Kidney epithelial cell (primary cell): ENCODE measurements around the gene TRAPPC2. TPM values are rescaled to one million over a fixed set of nuclear protein-coding genes. Genes with fewer than 3 reads are reported as not detected.

Experiments used
- DNase-seq: peaks from one replicate; pipeline ENCODE4 v3.0.0-alpha.2; 2010; ENCODE audit warnings: low read depth
- H3K27me3 ChIP-seq: 2 replicates; pipeline ENCODE4 v1.6.0; 2011; ENCODE audit warnings: low read length; ENCODE audit not compliant: control insufficient read depth, insufficient read depth
- H3K36me3 ChIP-seq: 2 replicates; pipeline ENCODE4 v1.5.1; 2011; ENCODE audit warnings: low read length; ENCODE audit not compliant: control insufficient read depth, insufficient read depth
- H3K4me3 ChIP-seq: 2 replicates; pipeline ENCODE4 v1.5.1; 2011; ENCODE audit warnings: low read depth, mild to moderate bottlenecking, control low read depth, low read length
- CTCF ChIP-seq: IDR thresholded peaks from 2 replicates; pipeline ENCODE4 v1.5.1; 2011; ENCODE audit warnings: mild to moderate bottlenecking, moderate library complexity, low read length, control low read depth, inconsistent platforms; ENCODE audit not compliant: insufficient read depth, poor library complexity, severe bottlenecking
- total RNA-seq: library from RNA; depleted of rRNA; stranded (reverse); fragments of >200 nt; gene quantifications from 2 replicates; pipeline ENCODE4 v1.2.3, GENCODE V29; 2015

The TRAPPC2 gene
- total RNA-seq, 1 donor from 2014 or later, result 19.7 TPM

- Histone ChIP-seq H3K36me3 (no peaks in the 10 kb centered on the region), H3K4me3 (no peak overlapping the region), H3K27me3 (no peaks in the 10 kb centered on the region)
- no peak for DNase-seq
- no peak for TF ChIP-seq CTCF
Observed at GRCh38 chrX:13716455-13716854, 18.0 kb downstream of the TRAPPC2 start.

GRCh38 chrX:13711141-13711540, 23.3 kb downstream of the TRAPPC2 start:
- Histone ChIP-seq H3K27me3 (no peaks in the 10 kb centered on the region), H3K4me3 (no peak overlapping the region), H3K36me3 (no peaks in the 10 kb centered on the region)
- DNase-seq, result no peak
- no peak for TF ChIP-seq CTCF

DNA sequence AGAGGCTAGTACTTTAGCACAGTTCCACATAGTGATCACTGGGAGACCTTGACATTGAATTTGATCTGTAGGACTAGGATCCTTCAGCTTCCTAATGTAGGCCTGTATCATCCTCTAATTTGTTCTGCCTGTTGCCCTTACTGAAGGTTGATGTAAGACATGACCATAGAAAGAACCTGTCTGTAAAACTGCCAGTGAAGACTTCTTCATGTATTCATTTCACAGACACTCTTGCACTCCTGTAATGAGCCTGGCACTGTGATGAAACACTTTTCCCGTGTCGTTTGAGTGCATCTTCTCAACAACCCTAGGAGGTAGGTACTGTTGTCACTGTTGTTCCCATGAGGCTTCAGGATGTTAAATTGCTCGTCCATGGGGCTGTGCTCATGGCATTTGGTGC, 30.8 kb downstream of the TRAPPC2 start:
- TF ChIP-seq CTCF, result no peak
- H3K27me3 ChIP-seq, result no peaks in the 10 kb centered on the region
- H3K36me3 ChIP-seq, result no peaks in the 10 kb centered on the region
- DNase-seq, result no peak
- H3K4me3 ChIP-seq, result no peak overlapping the region

- no peak for TF ChIP-seq CTCF
- H3K36me3 ChIP-seq, result no peaks in the 10 kb centered on the region
Observed at GRCh38 chrX:13703135-13703534, 31.3 kb downstream of the TRAPPC2 start.

DNA sequence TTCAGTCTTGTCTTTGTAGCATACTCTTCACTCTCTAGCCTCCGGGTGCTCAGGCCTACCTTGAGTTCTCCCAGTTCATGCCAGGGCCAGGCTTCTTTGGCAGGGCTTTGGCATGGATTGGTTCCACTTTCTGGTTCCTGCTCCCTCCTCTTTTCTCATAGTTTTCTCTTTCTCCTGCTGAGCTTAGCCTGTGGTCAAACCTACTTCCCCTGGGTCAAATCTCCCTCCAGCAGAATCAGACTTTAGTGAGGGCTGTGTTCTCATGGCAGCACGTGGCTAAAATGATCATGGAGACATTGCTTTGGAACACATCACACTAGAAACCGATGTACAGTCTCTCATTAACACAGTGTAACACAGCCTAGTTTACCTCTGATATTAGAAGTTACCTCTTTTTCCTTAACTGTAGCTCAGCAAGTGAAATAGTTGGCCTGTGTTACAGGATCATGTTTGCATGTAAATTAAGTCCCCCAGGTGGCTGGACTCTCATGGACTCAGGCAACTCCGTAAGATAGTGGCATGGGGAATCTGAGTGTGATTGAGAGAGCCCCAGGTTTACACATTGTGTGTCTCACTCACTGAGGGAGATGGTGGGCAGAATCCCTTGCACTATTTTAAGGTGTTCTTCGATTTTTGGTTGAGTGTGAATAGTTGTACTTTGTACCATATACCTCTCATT, 32.2 kb downstream of the TRAPPC2 start:
- H3K4me3 ChIP-seq, result no peak overlapping the region
- no peak for TF ChIP-seq CTCF

More at GRCh38 chrX:13703135-13703534, 31.3 kb downstream of the TRAPPC2 start:
- H3K4me3 ChIP-seq, result no peak overlapping the region
- no peak for DNase-seq
- no peaks in the 10 kb centered on the region for H3K27me3 ChIP-seq

GRCh38 chrX:13700380-13700779, 34.0 kb downstream of the TRAPPC2 start:
- no peak for TF ChIP-seq CTCF
- H3K4me3 ChIP-seq, result no peak overlapping the region
- DNase-seq, result no peak

More for the DNA sequence above, 32.2 kb downstream of the TRAPPC2 start:
- Histone ChIP-seq H3K36me3 (no peaks in the 10 kb centered on the region), H3K27me3 (no peaks in the 10 kb centered on the region)
- no peak for DNase-seq

More at GRCh38 chrX:13700380-13700779, 34.0 kb downstream of the TRAPPC2 start:
- Histone ChIP-seq H3K36me3 (no peaks in the 10 kb centered on the region), H3K27me3 (no peaks in the 10 kb centered on the region)
